GM19324 (cell line): ENCODE data around the gene IL1RL2.

ENCODE experiments used
- ATAC-seq: cut with Tn5 transposase; IDR thresholded peaks from one replicate; pipeline ENCODE4 v1.9.1; 2021; ENCODE audit warnings: mild to moderate bottlenecking, moderate library complexity; ENCODE audit not compliant: unreplicated experiment, low FRiP score

Gene IL1RL2

DNA sequence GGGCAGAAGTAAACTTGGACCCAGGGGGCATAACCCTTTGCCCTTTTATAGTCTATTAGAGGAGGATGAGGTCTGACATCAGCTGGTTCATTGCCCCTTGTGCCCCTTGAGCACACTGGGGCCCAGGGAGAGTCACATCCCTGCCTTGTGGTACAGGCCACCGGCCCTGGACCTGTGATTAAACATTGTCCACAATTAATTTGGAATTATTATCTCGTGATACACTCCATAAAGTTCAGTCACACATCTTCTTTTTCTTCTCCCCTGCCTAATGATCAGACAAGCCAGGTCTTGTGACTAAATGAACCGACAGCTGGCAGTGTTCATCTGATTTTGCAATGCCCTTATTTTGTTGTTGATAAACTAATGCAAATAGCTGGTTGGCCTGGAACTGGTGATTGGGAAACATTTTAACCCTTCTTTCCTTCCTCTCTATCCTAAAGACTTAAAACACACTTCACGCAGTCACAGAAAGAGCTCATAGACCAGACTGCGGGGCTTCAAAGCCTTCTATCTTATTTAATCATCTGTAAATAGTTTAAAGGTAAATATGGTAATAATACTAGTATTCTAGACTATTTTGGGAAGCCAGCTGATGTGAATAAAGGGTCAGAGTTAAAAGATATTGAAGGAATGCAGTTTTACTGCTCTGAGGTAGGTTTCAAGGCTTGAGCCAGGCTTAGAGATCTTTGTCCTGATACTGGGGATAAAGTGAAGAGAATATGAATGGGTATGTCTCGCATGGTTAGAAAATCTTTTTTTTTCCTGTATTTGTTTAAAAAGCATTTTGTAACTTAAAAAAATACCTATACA is 30.9 kb upstream of the IL1RL2 start:
- no peak for ATAC-seq

DNA sequence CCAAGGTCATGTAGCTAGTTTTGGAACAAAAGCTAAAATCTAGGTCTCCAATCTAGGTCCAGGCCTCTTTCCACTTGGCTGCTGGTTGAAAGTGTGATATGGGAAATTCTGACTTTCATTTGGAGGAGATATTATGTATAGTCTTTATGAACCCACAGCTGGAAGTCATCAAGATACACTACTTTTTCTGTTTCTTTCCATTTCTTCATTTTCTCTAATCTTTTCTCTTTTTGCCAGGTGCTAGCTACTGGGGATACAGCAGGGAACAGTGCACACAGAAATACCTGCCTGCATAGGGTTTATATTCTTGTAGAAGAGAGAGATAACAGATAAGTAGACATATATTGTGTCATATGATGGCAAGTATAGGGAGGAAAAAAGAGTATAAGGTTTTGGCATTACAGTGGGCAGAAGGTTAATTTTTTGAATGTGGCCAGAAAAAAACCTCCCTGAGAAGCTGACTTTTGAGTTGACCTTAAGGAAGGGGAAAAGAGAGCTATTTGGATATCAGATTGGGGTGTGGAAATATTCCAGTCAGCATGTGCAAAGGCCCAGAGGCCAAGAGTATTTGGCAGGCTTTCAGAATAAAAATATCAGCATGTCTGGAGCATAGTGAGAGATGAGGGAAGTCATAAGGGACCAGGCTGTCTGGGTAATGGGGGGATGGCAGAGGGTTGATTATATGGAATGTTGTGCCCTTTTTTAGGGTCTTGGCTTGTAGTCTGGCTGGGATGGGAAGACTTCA is 28.6 kb upstream of the IL1RL2 start:
- no peak for ATAC-seq

DNA sequence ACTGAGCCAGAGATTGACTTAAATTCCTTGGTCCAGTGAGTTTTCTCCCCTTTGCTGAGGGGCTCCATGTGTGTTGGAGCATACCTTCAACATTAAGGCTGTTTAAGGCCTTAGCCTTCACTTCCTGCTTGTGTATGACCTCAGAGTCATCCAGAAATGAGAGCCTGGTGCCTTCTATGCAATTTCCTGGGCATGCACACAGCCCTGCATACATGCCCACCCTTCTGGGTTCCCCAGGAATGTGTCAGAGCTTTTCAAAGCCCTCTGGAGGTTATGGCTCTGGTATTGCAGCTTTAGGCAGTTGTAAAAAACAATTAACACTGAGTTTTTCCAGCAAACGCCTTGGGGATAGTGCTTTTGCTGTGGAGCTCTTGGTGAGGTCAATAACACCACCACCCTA is 27.5 kb upstream of the IL1RL2 start:
- ATAC-seq = no peak

DNA sequence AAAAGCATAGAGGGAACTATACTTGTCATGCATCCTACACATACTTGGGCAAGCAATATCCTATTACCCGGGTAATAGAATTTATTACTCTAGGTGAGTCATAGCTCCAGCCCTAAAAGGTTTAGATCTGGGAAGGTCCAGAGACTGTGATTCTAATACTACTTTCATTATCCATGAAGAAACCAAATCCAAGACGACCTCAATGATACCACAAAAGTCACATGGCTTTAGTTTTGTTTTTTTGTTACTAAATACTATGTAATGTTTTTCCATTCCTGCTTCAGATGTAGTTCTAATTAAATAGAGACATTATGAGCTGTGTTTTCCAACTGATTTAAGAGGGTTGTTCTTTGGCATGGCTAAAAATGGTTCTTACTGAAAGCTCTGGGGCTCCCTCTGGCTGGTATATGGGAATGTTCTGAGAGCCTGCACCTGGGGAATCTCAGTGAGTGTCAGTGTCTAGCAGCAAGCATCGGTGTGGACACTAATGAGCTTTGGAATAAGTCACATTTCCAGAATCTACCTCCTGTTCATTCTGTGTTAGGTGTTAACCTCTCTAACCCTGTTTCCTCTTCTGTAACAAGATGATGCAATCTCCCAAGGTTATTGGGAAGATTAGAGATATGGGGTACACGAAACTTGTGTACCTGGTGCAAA is 20.5 kb upstream of the IL1RL2 start:
- ATAC-seq = no peak

DNA sequence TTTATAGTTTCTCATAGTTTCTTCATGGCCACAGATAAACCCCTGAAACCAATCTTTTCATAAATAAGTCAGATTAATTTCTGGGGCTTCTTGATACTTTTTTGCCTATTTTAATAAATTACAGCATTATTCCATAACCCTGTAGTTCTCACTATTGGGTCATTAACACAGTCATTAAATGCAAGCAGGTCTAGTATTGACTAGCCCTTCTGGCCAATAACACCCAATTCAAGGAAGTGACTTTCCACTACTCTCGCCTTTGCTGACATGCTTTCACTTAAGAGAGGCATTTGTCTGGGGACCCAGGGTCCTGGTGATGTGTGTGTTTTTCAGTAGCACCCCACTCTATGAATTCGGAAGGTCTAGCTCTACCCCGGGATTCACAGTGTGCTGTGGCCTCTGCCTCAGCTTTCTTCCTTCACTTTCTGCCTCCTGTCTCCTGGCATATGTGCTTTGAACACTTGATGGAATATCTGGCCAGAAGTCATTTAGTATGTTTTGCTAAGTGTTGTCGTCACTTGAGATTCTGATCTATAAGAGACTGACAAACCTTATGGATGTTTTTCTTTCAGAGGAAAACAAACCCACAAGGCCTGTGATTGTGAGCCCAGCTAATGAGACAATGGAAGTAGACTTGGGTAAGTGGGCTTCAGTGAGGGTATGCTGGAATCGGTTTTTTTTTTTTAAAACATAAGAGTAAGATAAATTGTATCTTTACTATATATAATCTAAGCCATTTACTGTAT is 18.6 kb upstream of the IL1RL2 start:
- ATAC-seq = no peak

DNA sequence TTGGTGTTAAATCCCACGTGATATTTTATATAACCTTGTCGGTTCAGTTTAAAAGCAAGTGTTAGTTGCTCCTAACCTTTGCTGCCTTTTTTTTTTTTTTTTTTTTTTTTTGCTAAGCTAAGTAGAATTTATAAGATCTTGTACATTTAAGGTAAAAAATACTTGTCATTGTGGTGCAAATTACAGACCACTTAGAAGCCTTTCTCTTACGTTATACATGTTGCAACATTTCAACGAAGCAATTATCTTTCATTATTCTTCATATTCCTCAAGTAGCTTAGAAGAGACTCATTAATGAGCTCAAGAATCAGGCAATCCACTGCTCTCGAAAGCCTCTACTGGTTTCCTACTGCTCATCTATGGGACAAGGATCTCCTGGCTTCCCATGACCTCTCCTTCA is 14.9 kb upstream of the IL1RL2 start:
- ATAC-seq = no peak

DNA sequence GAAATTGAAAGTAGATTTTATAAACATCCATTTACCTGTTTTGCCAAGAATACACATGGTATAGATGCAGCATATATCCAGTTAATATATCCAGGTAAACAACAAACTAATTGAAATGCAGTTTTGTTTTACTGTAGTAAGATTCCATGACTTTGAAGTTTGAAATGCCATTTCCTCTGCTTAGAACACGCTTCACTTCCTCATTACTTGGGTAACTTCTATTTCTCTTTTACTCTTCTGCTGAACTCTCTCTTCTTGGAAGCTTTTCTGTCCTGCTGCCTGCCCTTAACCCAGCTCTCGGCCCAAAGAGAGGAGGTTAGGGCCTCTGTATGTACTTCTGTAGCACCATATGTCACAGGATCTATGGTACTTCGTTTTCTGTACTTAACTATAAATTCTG is 14.1 kb upstream of the IL1RL2 start:
- ATAC-seq = no peak

DNA sequence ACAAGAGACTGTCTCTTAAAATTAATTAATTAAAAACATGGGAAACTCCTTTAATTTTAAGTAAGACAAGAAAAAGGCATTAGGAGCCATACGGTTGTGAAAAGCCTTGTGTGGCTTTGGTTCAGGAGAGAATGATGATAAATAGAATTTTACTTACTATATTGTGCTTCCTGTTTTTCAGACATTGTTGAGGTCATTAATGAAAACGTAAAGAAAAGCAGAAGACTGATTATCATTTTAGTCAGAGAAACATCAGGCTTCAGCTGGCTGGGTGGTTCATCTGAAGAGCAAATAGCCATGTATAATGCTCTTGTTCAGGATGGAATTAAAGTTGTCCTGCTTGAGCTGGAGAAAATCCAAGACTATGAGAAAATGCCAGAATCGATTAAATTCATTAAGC is 10.7 kb upstream of the IL1RL2 start:
- ATAC-seq = no peak

DNA sequence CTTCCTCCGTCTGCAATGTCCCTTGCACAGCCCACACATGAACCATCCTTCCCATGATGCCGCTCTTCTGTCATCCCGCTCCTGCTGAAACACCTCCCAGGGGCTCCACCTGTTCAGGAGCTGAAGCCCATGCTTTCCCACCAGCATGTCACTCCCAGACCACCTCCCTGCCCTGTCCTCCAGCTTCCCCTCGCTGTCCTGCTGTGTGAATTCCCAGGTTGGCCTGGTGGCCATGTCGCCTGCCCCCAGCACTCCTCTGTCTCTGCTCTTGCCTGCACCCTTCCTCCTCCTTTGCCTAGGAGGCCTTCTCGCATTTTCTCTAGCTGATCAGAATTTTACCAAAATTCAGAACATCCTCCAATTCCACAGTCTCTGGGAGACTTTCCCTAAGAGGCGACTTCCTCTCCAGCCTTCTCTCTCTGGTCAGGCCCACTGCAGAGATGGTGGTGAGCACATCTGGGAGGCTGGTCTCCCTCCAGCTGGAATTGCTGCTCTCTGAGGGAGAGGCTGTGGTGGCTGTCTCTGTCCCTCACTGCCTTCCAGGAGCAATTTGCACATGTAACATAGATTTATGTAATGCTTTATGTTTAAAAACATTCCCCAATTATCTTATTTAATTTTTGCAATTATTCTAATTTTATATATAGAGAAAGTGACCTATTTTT is 8.9 kb upstream of the IL1RL2 start:
- ATAC-seq = no peak

DNA sequence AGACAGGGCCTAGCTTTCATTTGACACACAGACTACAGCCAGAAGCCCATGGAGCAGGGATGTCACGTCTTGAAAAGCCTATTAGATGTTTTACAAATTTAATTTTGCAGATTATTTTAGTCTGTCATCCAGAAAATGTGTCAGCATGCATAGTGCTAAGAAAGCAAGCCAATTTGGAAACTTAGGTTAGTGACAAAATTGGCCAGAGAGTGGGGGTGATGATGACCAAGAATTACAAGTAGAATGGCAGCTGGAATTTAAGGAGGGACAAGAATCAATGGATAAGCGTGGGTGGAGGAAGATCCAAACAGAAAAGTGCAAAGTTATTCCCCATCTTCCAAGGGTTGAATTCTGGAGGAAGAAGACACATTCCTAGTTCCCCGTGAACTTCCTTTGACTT is 7.8 kb upstream of the IL1RL2 start:
- ATAC-seq = no peak

DNA sequence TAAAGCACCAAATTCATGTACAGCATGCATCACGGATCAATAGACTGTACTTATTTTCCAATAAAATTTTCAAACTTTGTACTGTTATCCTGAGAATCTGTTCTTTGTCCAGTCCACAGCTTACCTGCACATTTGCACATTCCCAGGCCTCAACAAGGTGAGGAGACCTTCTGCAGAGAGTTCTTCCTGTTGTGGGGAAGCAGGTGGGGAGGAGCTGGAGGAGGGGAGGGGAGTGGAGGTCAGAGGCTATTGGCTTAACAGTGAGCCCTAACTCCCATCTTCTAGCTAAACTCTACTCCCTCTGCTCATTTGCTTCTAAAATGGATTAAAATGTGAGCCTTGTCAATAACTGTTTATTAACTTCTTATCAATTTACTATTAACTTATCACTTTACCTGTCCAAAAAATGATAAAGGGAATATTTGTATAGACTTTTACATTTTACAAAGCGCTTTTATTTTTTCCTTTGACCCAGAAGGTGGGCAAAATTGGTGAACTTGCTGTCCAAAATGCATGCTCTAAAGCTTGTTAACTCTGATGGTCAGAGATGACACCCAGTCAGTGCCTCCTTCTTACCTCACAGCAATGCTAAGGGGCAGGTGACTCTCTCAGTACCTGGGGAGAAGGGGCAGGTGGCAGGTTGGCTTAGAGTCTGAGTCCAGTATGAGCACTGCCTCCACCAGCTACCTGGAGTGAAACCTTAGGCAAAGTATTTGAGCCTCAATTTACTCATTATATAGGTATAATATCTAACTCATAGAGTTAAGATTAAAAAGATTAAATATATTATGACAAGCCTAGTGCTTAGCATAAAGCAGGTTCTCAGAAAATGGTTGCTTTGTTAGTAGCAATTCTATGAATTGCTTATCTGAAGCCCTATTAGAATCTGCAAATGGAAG is 6.8 kb upstream of the IL1RL2 start:
- no peak for ATAC-seq

DNA sequence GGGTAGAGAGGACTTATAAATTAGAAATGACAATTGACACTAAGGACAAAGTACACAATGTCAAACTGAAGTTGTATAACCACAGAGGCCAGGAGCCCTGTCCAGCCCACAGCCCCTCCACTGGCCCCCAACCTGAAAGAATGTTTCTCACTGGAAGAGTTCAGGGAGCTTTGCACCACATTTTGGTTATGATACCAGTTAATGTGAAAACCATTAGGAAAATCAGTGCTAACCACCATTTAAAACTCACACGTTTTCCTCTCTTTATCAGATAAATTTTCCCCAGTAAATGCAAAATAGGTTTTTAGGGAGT is 6.2 kb upstream of the IL1RL2 start:
- no peak for ATAC-seq

DNA sequence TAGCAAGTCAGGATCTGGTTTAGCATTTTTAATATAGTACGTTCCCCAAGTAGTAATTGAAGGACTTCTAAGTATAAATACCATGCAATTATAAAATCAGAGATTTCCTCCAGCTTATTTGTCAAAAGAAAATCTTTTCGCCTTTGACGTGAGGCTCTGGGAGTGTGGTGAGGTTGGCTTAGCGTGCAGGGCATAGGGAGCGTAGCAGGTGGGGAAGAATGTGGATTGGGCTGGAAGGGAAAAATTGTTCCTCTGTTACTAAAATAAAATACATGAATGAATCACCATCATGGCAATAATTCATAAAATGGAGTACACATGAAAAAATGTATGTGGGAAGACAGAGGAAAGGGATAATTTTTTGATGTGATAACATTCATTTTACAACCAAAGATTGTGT is 5.4 kb upstream of the IL1RL2 start:
- ATAC-seq = no peak

DNA sequence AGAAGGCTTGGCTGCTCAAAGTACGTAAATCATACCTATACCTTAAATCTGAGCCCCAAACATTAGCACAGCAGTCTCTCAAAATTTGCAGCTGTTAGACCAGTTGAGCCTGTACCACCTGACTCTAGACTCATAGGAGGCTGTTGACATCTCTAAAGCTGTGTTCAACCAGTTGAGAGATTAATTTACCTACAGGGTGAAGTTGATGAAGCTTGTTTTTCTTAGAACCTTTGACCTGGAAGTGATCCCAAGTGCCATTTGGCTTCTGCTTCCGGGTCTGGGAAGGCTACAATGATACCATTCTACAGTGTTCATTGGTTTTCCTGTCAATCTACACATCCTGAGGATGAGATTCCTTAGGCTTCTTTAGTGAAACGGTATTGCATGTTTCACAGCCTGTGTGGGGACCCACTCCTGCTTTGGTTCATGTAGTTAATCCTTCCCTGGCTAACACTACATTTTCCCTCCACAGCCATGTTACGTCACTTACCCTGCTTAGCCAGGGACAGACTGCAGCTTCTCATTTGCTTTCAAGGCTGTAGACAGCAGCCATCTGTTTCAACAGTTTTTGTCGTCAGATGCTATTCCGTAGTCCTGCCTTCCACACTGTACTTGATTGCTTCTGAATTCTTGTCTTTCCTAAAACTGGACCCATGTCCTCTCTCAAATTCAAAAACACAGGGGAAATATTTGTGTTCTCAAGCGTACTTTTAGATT is 4.7 kb upstream of the IL1RL2 start:
- ATAC-seq = no peak

DNA sequence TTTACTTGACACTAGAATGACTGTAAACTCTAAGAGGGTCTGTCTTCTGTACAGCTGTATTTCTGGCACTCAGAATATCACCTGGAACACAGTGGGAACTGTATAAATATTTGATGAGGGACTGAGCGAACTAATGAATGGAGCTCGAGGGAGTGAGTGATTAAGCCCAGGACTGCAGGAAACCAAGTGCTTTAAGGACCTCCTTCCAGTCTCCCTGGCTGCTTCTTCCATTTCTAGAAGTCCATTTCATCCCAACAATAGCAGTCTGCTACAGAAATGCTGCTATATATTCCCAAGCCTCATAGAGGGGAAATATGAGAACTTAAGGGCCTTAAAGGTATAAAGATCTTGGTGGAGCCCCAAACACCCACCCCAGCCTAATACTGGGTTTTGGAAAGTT is 2.8 kb upstream of the IL1RL2 start:
- ATAC-seq = no peak

DNA sequence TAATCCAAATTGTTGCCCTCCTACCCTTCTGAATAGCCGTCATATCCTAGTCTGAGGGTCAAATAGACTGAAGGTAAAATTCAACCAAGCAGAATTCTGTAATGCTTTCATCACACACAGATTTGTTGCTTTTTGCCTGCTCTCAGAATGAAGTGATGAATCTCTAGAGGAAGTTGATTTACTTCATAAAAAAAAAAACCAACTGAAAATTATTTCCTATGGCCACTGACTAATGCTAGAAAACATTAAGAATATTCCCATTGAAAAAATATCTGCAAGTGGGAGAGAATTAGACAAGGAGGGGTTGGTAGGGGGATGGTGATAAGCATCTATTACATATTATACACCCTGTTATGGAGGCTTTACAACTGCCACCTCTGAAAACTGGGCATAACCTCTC is 2.3 kb upstream of the IL1RL2 start:
- ATAC-seq = no peak

DNA sequence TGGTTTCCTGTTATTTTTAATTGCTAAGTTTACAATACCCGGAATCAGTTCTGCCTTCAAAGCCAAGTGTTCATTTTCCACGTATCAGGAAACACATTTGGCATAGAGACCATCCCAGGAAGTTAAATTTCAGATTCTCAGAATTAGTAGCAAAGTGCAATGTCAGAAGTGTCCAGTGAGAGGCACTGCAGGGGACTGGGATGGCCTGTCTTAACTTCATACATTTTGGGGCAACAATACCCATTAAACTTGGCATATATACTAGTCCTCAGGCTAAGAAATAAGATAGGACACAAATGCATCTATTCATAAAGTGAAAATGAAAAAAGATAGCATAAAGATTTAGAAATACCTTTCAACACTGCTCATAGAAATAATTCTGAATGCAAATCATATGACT is 1.5 kb upstream of the IL1RL2 start:
- no peak for ATAC-seq

DNA sequence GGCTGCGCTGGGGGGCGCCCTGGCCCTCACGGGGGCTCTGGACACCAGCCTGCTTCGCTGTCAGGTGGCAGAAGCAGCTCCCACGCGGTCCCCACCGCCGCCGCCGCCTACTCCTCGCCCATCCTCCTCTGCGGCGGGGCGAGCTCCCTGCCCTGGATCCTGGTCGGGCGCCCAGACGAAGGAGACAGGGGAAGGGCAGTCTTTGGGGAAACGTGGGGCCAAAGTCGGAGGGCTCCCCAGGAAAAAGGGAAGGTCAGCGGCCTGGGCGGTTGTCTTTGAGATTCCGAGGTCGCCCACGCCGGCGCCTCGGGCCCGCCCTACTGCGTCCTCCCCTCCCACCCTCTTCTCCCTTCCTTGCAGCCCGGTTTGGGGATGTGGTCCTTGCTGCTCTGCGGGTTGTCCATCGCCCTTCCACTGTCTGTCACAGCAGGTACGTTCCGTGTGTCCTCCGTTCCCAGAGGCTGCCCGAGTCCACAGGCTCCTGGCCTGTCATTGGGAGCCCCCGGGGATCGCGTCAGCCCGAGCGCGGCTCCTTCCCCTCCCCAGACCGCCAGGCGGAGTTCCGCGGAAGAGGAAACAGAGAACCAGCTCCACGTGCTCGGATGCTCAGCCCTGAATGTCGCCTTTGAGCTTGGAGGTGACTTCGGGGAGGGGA is 800 bp downstream of the IL1RL2 start:
- ATAC-seq = no peak
